NCI-H1417 treated with DMSO at 0.1 percent for 48 hours (cell line): ENCODE data around the gene SAE1.
A peak's percentile ranks its signal among the peaks of the same experiment; 100 is the strongest.
"Not testable (repeated sequence)": the region's sequence is repeated elsewhere in the genome, so short reads cannot be mapped to it uniquely, and the experiment has no call there.

Experiments used
- DNase-seq: peaks from one replicate; lab custom pipeline; 2025; lab: John Stamatoyannopoulos, UW

The SAE1 gene

DNA sequence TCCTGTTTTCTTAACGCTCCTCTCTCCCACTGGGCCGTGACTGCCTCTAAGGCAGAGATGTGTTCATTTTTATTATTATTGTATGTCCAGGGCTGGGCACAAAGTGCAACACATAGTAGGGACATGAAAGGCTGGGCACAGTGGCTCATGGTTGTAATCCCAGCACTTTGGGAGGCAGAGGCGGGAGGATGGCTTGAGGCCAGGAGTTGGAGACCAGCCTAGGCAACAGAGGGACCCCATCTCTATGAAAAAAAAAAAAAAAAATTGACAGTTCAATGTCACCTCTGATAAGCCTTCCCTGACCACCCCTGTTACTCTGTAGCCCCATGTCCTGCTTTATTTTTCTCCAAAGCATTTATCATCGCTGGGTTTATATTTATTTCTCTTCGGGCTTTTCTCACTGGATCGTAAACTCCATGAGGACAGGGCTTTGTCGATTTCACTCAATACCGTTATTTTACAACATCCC is 481 bp upstream of the SAE1 start:
- no peak for DNase-seq

DNA sequence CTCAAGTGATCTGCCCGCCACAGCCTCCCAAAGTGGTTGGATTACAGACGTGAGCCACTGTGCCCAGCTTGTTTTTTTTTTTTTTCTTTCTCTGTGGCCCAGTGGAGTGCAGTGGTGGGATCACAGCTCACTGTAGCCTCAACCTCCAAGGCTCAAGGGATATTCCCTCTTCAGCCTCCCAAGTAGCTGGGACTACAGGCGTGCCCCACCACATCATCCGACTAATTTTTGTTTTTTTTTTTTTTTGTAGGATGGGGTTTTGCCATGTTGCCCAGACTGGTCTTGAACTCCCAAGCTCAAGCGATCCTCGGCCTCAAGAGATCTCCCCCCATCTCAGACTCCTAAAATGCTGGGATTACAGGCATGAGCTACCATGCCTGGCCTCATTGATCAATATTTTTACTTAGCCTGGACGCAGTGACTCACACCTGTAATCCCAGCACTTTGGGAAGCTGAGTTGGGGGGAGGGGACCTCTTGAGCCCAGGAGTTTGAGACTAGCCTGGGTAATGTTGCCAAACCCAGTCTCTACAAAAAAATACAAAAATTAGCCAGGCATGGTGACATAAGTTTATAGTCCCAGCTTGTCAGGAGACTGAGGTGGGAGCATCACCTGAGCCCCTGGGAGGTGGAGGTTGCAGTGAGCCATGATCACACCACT is 1.7 kb downstream of the SAE1 start:
- no peak for DNase-seq

GRCh38 chr19:47133021-47133471 is 2.4 kb downstream of the SAE1 start:
- DNase-seq = no peak

DNA sequence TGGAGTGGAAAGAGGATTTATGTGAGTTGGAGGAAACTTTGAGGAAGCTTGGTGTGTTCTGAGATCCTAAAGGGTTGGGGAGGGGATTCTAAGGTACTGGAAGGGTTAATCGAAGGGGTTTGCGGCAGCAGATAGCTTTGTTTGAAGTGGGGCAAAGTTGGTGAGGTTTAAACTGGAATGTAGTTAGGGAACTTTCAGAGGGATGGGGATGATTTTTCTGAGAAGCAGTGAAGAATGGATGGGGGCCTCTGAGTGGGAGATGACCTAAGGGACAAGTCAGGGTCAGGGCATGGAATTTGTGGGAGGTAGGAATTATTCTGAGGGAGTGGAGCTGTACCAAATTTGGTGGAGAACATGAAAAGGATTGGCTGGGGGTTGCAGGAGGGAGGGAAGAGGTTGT is 3.9 kb downstream of the SAE1 start:
- no peak for DNase-seq

DNA sequence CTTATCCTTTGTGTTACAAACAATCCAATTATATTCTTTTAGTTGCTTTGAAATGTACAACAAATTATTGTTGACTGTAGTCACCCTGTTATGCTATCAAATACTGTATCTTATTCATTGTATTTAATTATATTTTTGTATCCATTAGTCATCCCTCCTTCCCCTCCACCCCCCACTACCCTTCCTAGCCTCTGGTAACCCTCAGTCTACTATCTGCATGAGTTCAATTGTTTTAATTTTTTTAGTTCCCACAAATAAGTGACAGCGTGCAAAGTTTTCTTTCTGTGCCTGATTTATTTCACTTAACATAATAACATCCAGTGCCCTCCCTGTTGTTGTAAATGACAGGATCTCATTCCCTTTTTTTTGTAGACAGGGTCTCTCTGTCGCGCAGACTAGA is 4.5 kb downstream of the SAE1 start:
- no peak for DNase-seq

DNA sequence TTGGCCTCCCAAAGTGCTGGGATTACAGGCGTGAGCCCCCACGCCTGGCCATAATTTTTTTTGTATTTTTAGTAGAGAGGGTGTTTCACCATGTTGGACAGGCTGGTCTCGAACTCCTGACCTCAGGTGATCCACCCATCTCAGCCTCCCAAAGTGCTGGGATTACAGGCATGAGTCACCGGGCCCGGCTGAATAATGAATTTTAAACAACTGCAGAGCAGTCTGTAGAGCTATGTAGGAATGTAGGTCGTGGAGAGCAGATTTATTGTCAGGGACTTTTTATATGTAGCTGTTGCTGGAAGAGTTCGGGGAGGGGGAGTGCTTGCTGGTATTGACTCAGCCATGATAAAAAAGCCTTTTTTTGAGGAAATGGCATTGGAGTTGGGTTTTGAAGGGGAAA is 10.6 kb downstream of the SAE1 start:
- DNase-seq = not testable (repeated sequence)

- no peak for DNase-seq
Observed at GRCh38 chr19:47141695-47142094, 11.1 kb downstream of the SAE1 start.

GRCh38 chr19:47142779-47143178 is 12.1 kb downstream of the SAE1 start:
- no peak for DNase-seq

- DNase-seq = no peak
Observed at GRCh38 chr19:47143322-47144073, 12.9 kb downstream of the SAE1 start.

DNA sequence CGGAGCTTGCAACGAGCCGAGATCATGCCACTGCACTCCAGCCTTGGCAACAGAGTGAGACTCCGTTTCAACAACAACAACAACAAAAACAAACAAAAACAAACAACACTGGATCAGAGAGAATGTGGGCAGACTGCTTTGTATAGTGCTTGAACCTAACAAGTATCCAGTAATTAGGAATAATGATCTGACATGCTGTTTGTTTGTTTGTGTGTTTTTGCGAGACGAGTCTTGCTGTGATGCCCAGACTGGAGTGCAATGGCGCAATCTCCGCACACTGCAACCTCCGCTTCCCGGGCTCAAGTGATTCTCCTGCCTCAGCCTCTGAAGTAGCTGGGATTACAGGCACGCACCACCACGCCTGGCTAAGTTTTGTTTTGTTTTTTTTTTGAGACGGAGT is 14.0 kb downstream of the SAE1 start:
- DNase-seq = no peak

- DNase-seq = no peak
Observed at GRCh38 chr19:47145639-47146486, 15.2 kb downstream of the SAE1 start.

GRCh38 chr19:47146920-47147319 is 16.3 kb downstream of the SAE1 start:
- no peak for DNase-seq

- DNase-seq = no peak
Observed at GRCh38 chr19:47151627-47152026, 21.0 kb downstream of the SAE1 start.

GRCh38 chr19:47152205-47152604 is 21.6 kb downstream of the SAE1 start:
- no peak for DNase-seq

DNA sequence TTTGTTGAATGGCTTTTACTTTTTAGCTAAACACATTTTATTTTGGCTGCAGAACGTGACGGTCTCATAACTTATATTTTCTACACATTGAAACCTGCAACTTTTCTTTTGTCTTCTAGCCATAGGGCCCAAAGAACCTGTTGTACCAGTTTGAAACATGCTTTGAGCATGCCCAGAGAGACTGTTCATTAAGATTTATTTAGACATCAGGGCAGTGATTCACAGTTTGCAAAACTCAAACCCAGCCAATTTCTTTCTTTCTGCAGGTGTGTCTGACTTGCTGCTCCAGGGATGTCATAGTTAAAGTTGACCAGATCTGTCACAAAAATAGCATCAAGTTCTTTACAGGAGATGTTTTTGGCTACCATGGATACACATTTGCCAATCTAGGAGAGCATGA is 22.0 kb downstream of the SAE1 start:
- peak; percentile 50 for DNase-seq

DNA sequence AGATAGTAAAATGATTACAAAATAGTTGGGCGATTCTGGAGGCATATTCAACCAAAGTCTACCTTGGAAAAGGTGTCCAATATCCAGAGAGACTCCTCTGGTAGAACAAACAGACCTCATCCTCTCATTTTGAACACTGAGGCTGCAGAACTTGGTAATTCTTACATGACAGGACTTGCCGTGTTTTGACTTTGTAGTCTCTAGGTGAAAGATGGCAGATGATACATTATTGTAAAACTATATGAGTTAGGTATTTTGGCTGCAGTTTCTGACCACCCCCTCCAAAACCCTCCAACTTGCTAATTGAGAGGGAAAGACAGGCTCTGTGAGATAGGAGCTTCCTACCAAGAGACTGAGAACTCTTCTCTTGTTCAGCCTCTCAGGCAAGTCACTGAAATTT is 22.6 kb downstream of the SAE1 start:
- no peak for DNase-seq

- DNase-seq = no peak
Observed at GRCh38 chr19:47155148-47155547, 24.5 kb downstream of the SAE1 start.

DNA sequence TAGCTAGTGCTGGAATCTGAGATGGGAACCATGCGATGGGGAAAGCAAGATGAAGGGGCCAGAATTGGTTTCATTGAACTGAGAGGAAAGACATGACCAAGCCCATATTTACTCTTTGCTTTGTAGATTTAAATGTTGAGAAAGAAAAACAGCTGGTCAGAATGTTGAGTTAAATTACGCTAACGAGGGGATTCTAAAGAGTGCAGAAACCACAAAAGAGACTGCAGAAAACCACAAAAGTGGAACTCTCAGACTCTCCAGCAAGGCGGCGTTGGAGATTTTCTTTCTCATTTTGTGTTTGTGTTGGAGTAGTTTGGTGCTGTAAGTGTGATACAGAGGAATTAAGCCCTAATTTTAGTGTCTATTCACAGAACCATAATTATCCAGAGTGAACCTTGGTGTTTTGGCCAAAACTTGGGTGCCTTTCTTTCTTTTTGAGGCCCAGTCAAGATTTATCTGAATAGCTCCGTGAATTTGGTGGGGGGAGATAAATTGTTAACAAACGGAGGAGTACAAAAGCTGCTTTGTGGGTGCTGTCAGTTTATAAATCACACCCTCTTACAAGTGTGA is 26.3 kb downstream of the SAE1 start:
- DNase-seq = no peak

DNA sequence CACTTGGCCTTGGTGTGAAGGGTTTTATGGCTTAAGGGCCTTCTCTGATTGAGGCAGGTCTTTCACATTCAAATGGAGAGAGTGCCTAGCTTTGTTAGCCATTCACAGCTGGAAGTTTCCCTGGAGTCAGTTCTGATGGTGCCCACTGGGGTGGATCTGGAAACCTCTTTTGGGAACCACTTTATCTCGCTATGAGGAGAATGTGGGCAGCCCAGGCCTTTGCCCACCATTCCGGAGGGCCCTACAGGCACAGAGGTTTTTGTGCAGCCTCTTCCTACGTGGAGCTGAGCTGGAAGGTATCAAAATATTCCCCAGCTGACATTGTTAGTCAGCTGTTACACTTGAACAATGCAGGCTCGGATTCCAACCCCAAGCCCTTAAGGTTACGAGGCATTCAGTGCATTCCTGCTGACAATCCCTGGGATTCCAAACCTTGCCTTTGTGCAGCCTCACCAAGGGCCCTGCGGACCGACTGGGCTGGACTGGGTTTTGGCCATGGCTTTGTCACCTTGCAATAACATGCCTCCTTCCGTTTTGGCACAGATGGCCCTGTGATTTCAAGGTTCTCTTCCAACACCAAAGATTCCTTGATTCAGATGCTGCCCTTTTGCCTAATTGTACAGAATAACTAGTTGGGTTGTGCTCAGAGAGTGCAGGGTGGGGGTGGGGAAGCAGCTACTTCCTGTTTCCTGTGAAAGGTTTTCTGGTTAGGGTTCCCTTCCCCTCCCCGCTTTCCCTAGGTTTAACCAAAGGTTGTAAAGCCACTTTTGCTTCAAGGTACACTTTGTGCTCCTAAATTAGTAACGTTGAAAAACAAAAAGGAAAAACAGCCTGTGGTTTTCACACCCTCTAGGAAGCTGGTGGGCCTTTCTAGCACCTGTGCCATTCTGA is 27.0 kb downstream of the SAE1 start:
- no peak for DNase-seq

DNA sequence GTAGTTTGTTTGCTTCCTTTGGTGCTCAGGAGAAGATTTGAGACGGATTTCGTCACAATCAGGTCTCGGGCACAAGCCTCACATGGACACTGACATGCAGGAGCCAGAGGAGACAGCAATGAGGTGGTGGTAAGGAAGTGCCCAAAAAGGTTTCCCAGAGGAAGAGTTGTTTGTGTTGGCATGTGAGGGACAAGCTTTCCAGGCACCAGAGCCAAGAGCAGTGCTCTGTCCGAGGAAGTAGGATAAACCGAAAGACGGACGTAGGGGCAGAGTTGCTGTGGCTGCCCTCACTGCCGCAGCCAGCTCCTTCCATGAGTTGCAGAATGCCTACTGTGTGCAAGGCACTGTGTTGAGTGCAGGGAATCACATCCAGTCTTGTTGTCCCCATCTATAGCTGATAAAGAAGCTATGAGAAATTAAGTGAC is 27.7 kb downstream of the SAE1 start:
- DNase-seq = no peak

DNA sequence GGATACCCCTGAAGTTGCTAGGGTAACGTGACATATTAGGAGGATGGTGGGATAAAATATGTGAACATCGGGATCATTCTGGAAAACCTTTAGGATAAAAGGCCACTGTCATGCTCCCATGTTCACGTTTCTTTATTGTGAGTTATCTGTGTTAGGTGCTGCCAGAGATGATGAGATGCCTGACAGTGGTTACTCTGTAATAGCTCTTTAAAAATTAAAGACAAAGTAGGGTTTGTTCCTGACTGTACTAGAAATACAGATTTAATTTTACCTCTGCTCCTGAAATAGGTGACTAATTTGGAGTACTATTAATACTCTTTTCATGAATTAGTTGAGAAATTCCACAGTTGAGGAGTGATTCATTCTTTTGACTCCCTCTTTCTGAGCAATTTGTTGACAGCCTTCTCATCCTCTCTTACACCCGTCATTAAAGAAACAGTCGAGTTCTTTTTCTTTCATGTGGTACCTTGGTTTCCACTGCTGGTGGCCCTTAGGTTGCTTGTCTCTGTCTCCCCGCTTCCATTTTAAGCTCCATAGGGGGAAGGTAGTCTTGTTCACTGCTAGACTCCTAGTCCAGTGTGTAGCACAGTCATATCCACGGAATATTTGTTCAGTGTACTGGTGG is 28.4 kb downstream of the SAE1 start:
- DNase-seq = no peak
